ENCODE measurements around the gene ACTR8.

ACTR8 gene

DNA sequence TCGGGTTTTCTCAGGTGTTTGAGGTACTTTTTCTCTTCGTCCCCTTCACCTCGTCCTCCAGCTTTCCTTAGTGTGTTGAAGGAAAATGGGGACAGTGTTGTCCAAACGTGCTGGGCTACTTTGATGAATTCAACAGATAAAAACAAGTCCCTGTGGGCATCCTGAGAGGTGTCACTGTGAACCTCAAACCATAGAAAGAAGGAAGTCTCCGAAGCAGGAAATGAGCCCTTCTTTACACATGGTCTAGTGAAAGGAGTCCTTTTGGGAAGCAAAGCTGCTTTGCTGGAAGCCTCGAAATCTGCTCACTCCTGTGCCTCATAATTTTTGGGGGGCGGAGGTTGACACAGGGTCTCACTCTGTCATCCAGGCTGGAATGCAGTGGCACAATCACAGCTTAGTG lies 25.0 kb downstream of the ACTR8 start:
- DNase-seq (ENCODE audit: low spot score) = no peak
- in situ Hi-C loops (cut with MboI; ENCODE audit: low sequenced_read_pairs, unreplicated experiment) = no loop called here
- TF ChIP-seq, protein P1, sequence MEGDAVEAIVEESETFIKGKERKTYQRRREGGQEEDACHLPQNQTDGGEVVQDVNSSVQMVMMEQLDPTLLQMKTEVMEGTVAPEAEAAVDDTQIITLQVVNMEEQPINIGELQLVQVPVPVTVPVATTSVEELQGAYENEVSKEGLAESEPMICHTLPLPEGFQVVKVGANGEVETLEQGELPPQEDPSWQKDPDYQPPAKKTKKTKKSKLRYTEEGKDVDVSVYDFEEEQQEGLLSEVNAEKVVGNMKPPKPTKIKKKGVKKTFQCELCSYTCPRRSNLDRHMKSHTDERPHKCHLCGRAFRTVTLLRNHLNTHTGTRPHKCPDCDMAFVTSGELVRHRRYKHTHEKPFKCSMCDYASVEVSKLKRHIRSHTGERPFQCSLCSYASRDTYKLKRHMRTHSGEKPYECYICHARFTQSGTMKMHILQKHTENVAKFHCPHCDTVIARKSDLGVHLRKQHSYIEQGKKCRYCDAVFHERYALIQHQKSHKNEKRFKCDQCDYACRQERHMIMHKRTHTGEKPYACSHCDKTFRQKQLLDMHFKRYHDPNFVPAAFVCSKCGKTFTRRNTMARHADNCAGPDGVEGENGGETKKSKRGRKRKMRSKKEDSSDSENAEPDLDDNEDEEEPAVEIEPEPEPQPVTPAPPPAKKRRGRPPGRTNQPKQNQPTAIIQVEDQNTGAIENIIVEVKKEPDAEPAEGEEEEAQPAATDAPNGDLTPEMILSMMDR (IDR thresholded peaks at IDR 0.05; ENCODE audit: borderline replicate concordance, control extremely low read depth, extremely low read depth, insufficient read depth, missing control alignments) = no peak

DNA sequence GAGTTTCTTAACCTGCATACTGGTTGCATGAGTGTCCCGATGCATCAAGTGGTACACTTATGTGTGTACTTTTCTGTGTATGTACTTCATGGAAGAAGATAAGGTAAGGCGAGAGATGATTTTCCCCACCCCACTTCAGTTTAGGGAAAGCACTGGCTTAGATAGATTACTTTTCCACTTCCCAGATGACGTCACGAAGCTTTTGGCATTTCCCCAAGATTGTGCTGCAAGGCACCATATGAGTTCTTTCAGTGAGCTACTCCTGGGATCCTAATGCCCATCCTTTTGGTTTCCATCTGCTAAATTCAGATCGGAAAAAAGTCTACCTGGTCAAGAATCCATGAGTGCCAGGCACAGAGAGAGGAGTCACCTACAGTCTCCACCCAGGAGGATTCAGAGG lies 31.1 kb downstream of the ACTR8 start:
- TF ChIP-seq, protein P1 (IDR thresholded peaks at IDR 0.05; ENCODE audit: borderline replicate concordance, control extremely low read depth, extremely low read depth, insufficient read depth, missing control alignments) = no peak
- in situ Hi-C loops (cut with MboI; ENCODE audit: low sequenced_read_pairs, unreplicated experiment) = no loop called here
- DNase-seq (ENCODE audit: low spot score) = no peak

DNA sequence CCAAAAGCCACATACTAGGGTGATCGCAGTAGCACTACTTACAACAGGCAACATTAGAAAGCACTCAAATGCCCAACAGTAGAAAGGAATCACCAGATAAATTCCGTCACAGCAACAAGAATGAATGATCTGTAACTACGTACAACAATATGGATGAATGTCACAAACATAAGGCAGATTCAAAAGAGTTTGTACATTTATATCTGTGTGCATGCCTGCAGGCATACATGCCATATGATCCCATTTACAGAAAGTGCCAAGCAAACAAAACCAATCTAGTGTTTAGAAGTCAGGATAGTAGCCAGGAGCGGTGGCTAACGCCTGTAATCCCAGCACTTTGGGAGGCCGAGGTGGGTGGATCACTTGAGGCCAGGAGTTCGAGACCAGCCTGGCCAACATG lies 32.0 kb downstream of the ACTR8 start:
- TF ChIP-seq, protein P1 (IDR thresholded peaks at IDR 0.05; ENCODE audit: borderline replicate concordance, control extremely low read depth, extremely low read depth, insufficient read depth, missing control alignments) = no peak
- no peak for DNase-seq (ENCODE audit: low spot score)
- in situ Hi-C loops (cut with MboI; ENCODE audit: low sequenced_read_pairs, unreplicated experiment) = no loop called here

GRCh38 chr3:53846851-53847155 lies 35.1 kb downstream of the ACTR8 start:
- no peak for DNase-seq (ENCODE audit: low spot score)
- TF ChIP-seq, protein P1 (IDR thresholded peaks at IDR 0.05; ENCODE audit: borderline replicate concordance, control extremely low read depth, extremely low read depth, insufficient read depth, missing control alignments) = no peak
- in situ Hi-C loops (cut with MboI; ENCODE audit: low sequenced_read_pairs, unreplicated experiment) = no loop called here

GRCh38 chr3:53846134-53846850 lies 35.7 kb downstream of the ACTR8 start, which contains the start of the genes CHDH and IL17RB:
Gene CHDH (minus strand): TSS chr3:53846419. CDS start chr3:53824008, 22,411 bp downstream.
Gene IL17RB (plus strand): TSS chr3:53846568. CDS start chr3:53846589, 21 bp downstream.
- DNase-seq (ENCODE audit: low spot score) = peak; percentile 68
- TF ChIP-seq, protein P1 (IDR thresholded peaks at IDR 0.05; ENCODE audit: borderline replicate concordance, control extremely low read depth, extremely low read depth, insufficient read depth, missing control alignments) = no peak
- in situ Hi-C loops (cut with MboI; ENCODE audit: low sequenced_read_pairs, unreplicated experiment) = no loop called here

- in situ Hi-C loops (cut with MboI; ENCODE audit: low sequenced_read_pairs, unreplicated experiment) = no loop called here
- no peak for DNase-seq (ENCODE audit: low spot score)
- TF ChIP-seq, protein P1 (IDR thresholded peaks at IDR 0.05; ENCODE audit: borderline replicate concordance, control extremely low read depth, extremely low read depth, insufficient read depth, missing control alignments) = no peak
Observed at GRCh38 chr3:53845881-53846133, 36.1 kb downstream of the ACTR8 start.

Measured in GM13976 (cell line).